Skeletal muscle tissue (tissue), 4 donors: Measurements from ENCODE around the gene AGRN. TPM values are rescaled to one million over a fixed set of nuclear protein-coding genes. Genes with fewer than 3 reads are reported as not detected.
A peak's percentile ranks its signal among the peaks of the same experiment; 100 is the strongest.
"Not testable (repeated sequence)": the region's sequence is repeated elsewhere in the genome, so short reads cannot be mapped to it uniquely, and the experiment has no call there.

ENCODE experiments used
- H3K27ac ChIP-seq: one replicate; pipeline ENCODE4 v1.7.0; 2013; ENCODE audit warnings: mild to moderate bottlenecking, low read depth, low read length, inconsistent platforms
- H3K27me3 ChIP-seq, 3 donors: one replicate each; pipeline ENCODE4 v1.7.0; 2013; ENCODE audit warnings: low read length in 3 of 3; ENCODE audit not compliant: control insufficient read depth in 3 of 3, insufficient read depth in 3 of 3
- H3K36me3 ChIP-seq, 3 donors: one replicate each; pipeline ENCODE4 v1.7.0; 2013; ENCODE audit warnings: low read length in 3 of 3; ENCODE audit not compliant: control insufficient read depth in 3 of 3, insufficient read depth in 3 of 3
- H3K4me1 ChIP-seq, 3 donors: one replicate each; pipeline ENCODE4 v1.7.0; 2013; ENCODE audit warnings: low read length in 3 of 3, mild to moderate bottlenecking in 3 of 3; ENCODE audit not compliant: control insufficient read depth in 3 of 3, insufficient read depth in 3 of 3
- H3K4me3 ChIP-seq, 3 donors: one replicate each; pipeline ENCODE4 v1.7.0; 2013; ENCODE audit warnings: low read length in 3 of 3
- H3K9ac ChIP-seq, 3 donors: one replicate each; pipeline ENCODE4 v1.7.0; 2013; ENCODE audit warnings: low read length in 3 of 3, mild to moderate bottlenecking in 3 of 3, moderate library complexity in 2 of 3, low read depth in 1 of 3
- H3K9me3 ChIP-seq, 3 donors: one replicate each; pipeline ENCODE4 v1.7.0; 2013; ENCODE audit warnings: low read length in 3 of 3; ENCODE audit not compliant: control insufficient read depth in 3 of 3
- total RNA-seq: library from RNA; depleted of rRNA; stranded (reverse); fragments of >200 nt; gene quantifications from one replicate; pipeline ENCODE4 v1.2.3, GENCODE V29; 2014
- donor health status: Osteomylitis.

Gene AGRN
- total RNA-seq, 1 donor from 2014 or later: 14.6 TPM

DNA sequence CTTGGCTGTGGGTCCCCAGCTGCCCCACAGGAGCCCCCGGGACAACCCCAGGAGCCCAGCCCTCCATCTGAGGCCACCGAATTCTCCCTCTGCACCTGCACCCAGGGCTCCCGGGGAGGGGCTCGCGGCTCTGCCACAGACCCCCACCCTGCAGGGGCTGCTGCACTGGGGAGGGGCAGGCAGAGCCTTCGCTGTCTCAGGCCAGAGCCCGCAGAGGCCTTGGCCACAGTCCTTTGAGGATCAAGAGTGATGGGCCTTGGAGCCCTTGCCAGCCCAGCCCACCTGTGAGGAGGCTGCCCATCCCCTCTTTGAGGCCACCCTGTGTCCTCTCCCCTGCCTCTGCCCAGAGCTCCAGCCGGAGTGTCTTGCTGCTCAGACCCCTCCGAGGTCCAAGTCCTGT is 44.6 kb upstream of the AGRN start:
- Histone ChIP-seq H3K27me3 (peaks cover 13 to 38% (median 26%) of the 10 kb centered on the region in 3 donors), H3K27ac (no peak overlapping the region), H3K4me1 (peaks cover 16 to 57% (median 31%) of the 10 kb centered on the region in 3 donors)

DNA sequence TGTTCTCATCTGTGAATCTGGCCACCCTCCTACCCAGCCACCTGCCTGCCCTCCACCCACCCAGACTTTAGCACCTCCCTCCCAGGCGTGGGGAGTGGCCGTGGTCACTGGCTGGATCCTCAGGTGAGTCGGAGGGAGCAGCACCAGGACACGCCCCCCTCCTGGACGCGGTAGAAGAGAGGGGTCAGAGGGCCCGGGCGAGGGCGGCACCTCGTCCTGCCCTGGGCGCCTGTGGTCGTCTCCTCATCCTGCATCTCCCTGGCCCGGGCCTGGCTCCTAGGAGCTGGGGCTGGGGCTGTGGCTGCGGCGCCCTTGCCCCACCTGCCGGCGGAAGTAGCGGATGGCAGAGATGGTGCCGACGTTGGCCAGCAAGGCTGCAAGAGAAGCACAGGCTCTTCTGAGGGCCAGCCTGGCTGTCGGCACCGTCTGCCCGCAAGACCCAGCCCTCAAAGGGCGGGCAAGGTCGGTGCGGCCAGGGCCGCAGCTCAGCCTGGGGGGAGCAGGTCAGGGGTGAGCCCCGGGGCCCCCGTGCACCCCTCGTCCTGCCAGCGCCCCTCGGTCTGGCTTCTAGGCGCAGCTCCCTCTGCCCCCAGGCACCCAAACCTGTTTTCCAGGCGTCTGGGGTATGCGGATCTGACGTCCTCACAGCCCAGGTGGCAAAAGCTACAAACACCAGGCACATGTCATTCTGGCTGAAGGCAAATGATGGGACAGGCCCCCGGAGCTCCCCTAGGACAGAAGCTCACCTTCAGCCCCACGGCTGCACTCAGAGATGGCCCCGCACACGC is 43.8 kb upstream of the AGRN start:
- Histone ChIP-seq H3K4me1 (peaks cover 17 to 59% (median 36%) of the 10 kb centered on the region in 3 donors), H3K4me3 (peak overlapping the region in 1 of 3 donors; percentile 56), H3K9ac (peak overlapping the region in 1 of 3 donors; percentile 76), H3K27ac (peak overlapping the region; percentile 66), H3K9me3 (no peaks in the 10 kb centered on the region), H3K27me3 (peaks cover 9 to 31% (median 20%) of the 10 kb centered on the region in 3 donors), H3K36me3 (peaks cover 5 to 23% (median 6%) of the 10 kb centered on the region in 3 donors)

More for the DNA sequence above, 44.6 kb upstream of the AGRN start:
- H3K4me3 ChIP-seq: no peak overlapping the region
- peaks cover 5 to 23% (median 6%) of the 10 kb centered on the region in 3 donors for H3K36me3 ChIP-seq
- H3K9ac ChIP-seq: no peak overlapping the region
- H3K9me3 ChIP-seq: no peaks in the 10 kb centered on the region

GRCh38 chr1:976791-977190 is 43.1 kb upstream of the AGRN start:
- not testable (repeated sequence) for H3K4me3 ChIP-seq, H3K27ac ChIP-seq, H3K9me3 ChIP-seq, H3K9ac ChIP-seq
- peaks cover 21 to 61% (median 37%) of the 10 kb centered on the region in 3 donors for H3K4me1 ChIP-seq
- H3K27me3 ChIP-seq: peaks cover 7 to 26% (median 16%) of the 10 kb centered on the region in 3 donors
- H3K36me3 ChIP-seq: peaks cover 5 to 29% (median 6%) of the 10 kb centered on the region in 3 donors

DNA sequence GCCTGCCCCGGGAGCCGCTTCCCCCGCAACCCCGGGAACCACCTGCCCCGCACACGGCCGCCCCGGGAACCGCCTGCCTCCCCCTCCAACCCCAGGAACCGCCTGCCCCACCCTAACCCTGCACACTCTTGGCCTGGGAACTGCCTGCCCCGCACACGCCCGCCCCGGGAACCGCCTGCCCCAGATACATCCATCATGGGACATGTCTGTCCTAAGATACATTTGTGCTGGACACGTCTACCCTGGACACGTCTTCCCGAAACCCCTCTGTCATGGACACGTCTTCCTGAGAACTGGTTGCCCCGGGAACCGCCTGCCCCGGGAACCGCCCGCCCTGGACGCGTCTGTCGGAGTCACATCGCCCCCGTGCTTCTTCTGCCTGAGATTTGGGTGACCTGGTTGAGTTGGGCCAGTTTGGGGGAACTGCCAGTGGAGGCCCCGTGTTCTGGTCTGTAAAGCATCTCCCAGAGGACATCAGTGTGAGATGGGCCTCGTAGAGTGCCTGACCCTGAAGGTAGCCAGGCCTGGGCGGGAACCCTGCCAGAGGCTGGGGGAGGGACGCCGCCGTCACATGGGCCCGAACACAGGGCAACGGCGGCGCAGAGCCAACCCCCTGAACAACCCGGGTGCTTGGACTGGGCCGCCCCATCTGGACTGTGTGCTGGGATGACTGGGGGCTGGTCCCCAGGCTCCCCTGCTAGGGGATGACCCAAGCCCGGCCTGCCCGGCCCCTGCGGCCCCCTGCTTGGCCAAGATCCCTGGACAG is 41.7 kb upstream of the AGRN start:
- peak overlapping the region; percentile 48 to 96 (median 78) for H3K4me3 ChIP-seq
- H3K4me1 ChIP-seq: peaks cover 28 to 63% (median 36%) of the 10 kb centered on the region in 3 donors
- peak overlapping the region; percentile 72 to 100 (median 79) for H3K9ac ChIP-seq
- H3K36me3 ChIP-seq: peaks cover 5 to 29% (median 6%) of the 10 kb centered on the region in 3 donors
- H3K27me3 ChIP-seq: peaks cover 0 to 20% (median 14%) of the 10 kb centered on the region in 3 donors
- no peaks in the 10 kb centered on the region for H3K9me3 ChIP-seq
- peak overlapping the region; percentile 99 for H3K27ac ChIP-seq

GRCh38 chr1:978835-979743 is 40.8 kb upstream of the AGRN start:
- Histone ChIP-seq H3K4me3 (peak overlapping the region; percentile 70 to 96 (median 78)), H3K27me3 (peaks cover 0 to 16% (median 13%) of the 10 kb centered on the region in 3 donors), H3K27ac (peak overlapping the region; percentile 99), H3K9me3 (no peaks in the 10 kb centered on the region), H3K9ac (peak overlapping the region; percentile 74 to 100 (median 79)), H3K36me3 (peaks cover 5 to 29% (median 6%) of the 10 kb centered on the region in 3 donors), H3K4me1 (peaks cover 28 to 64% (median 41%) of the 10 kb centered on the region in 3 donors)

- H3K36me3 ChIP-seq: peaks cover 5 to 29% (median 6%) of the 10 kb centered on the region in 3 donors
- H3K27ac ChIP-seq: peak overlapping the region; percentile 99
- H3K9me3 ChIP-seq: no peaks in the 10 kb centered on the region
- peaks cover 0 to 16% (median 11%) of the 10 kb centered on the region in 3 donors for H3K27me3 ChIP-seq
- H3K9ac ChIP-seq: peak overlapping the region; percentile 74 to 100 (median 79)
- H3K4me1 ChIP-seq: peaks cover 28 to 64% (median 41%) of the 10 kb centered on the region in 3 donors
- peak overlapping the region; percentile 70 to 96 (median 78) for H3K4me3 ChIP-seq
Observed at GRCh38 chr1:979744-980072, 40.2 kb upstream of the AGRN start.

DNA sequence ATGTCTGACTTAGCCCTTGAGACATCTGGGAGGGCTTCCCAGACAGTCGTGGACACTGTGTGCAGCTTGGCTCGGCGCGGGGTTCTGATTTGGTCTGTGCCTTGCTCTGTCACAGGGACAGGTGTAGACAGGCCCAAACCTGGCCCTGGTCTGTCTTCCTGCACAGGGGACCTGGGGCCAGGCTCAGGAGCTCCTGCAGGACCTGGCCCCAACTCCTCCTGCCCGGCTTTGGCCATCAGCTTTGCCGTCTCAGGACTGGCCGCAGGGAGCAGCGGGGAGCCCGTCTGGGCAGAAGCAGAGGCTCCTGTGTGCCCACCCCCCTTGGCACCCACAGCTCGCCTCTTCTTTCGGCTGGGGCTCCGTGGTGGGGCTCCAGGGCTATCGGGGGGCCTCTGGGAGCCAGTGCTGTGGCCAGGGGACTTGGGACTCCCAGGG is 39.8 kb upstream of the AGRN start:
- H3K9me3 ChIP-seq: no peaks in the 10 kb centered on the region
- H3K9ac ChIP-seq: peak overlapping the region; percentile 74 to 100 (median 79)
- peaks cover 5 to 29% (median 6%) of the 10 kb centered on the region in 3 donors for H3K36me3 ChIP-seq
- H3K4me1 ChIP-seq: peaks cover 28 to 64% (median 41%) of the 10 kb centered on the region in 3 donors
- H3K4me3 ChIP-seq: peak overlapping the region; percentile 70 to 96 (median 78)
- peak overlapping the region; percentile 99 for H3K27ac ChIP-seq
- peaks cover 0 to 16% (median 9%) of the 10 kb centered on the region in 3 donors for H3K27me3 ChIP-seq

DNA sequence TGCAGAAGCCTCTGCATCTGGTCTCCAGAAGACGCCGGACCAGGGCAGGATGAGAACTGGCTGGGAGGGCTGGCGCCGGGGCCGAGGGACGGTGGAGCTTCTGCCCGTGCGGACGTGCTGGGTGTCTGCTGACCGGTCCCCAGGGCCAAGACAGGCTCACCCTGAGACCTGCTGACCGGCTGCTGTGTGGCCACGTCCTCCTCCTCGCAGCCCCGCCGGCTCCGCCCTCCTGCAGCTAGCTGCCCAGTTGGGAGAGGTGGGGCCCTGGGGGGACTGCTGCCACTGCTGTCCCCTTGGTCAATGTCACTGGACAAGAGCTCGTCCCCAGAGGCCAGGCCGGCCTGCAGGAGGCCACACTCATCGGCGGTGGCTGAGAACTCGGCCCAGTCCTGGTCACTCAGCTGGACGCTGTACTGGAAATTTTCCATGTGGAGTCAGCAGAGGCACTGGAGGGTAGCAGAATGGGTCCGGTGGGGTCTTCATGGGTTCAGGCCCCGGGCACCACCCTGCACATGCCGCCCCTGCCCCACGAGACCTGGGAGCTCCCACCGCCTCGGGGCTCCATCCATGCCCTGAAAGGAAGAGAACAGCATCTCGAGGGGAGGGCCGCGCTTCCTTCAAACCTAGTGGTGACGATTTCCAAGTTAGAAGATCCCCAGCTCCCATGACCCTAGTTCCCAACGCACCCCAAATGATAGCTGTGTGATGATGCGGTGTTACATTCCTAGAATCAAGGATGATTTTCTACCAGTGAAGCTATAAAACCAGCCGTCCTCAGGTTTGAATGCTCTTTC is 39.1 kb upstream of the AGRN start:
- peak overlapping the region; percentile 97 to 100 (median 97) for H3K9ac ChIP-seq
- peaks cover 5 to 29% (median 6%) of the 10 kb centered on the region in 3 donors for H3K36me3 ChIP-seq
- no peaks in the 10 kb centered on the region for H3K9me3 ChIP-seq
- peaks cover 28 to 62% (median 39%) of the 10 kb centered on the region in 3 donors for H3K4me1 ChIP-seq
- H3K4me3 ChIP-seq: peak overlapping the region; percentile 81 to 96 (median 83)
- peaks cover 0 to 12% (median 6%) of the 10 kb centered on the region in 3 donors for H3K27me3 ChIP-seq
- H3K27ac ChIP-seq: peak overlapping the region; percentile 99
